C4-2B (cell line): Measurements from ENCODE around the gene TMPRSS6.
A peak's percentile ranks its signal among the peaks of the same experiment; 100 is the strongest.

Source experiments
- H3K27ac ChIP-seq: fragments of 450-650 bp; 2 replicates; pipeline ENCODE4 v1.5.1; 2017
- ZFX ChIP-seq: fragments of 450-650 bp; IDR thresholded peaks from 2 replicates; pipeline ENCODE4 v1.6.1; 2017
- TF ChIP-seq, protein P1 (sequence below): fragments of 450-650 bp; conservative IDR thresholded peaks from 2 replicates; pipeline ENCODE4 v1.5.1; 2017; ENCODE audit warnings: mild to moderate bottlenecking

TMPRSS6 gene

DNA sequence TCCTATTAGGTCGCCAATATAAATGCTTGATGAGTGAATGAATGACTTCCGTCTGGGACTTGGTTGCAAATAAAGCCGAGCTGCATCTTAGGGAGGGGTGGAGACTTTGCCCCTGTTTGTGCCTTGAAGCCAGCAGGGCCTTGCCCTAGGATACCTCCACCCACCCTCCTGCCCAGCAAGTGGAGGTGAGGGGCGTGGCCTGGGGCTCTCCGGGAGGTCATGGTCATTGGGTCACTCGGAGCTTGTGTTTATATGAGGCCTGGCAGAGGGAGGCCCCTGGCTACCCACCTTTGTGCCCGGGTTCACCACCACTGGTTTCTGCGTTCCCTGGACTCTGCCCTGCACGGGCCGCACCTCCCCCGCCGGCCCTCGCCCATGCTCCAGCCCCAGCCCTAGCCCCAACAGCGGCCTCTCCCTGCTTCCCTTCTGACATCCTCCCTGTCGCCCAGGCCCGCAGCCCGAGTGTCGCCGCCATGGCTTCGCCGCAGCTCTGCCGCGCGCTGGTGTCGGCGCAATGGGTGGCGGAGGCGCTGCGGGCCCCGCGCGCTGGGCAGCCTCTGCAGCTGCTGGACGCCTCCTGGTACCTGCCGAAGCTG is 85.7 kb downstream of the TMPRSS6 start:
- H3K27ac ChIP-seq: no peak overlapping the region

DNA sequence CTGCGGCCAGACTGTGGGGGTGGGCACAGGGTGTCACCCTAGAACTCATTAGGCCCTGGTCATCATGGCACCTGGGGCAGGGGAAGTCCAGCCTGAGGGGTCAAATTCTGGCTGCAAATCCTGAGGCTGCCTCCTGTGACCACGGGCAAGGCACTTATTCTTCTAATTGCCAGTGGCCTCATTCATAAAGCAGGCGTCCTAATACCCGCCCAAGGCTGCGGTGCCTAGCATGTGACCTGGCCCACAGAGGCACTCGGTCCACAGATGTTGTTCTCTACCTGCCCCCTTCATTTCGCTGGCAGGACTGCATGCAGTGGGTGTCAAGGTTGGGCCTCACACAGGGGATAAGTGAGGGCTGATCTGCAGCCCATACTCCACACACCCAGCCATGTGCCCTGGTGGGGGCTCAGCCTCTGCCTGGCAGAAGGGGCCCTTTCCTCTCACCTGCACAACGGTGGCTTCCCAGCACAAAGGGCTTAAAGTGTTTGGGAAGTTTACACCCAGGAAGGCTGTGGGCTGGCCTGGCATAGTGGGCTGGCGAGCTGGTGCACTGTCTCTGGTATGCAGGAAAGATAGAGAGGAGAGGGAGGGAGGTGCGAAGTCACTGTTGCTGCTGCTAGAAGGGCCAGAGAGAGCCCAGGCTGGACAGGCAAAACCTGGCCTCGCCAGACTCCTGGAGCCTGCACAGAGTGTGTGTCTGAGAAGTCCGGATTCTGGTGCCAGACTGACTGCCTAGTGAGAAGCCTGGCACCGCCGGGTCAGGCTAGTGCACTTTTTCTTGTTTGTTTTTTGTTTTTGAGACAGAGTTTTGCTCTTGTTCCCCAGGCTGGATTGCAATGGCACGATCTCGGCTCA is 86.8 kb downstream of the TMPRSS6 start:
- TF ChIP-seq, protein P1, sequence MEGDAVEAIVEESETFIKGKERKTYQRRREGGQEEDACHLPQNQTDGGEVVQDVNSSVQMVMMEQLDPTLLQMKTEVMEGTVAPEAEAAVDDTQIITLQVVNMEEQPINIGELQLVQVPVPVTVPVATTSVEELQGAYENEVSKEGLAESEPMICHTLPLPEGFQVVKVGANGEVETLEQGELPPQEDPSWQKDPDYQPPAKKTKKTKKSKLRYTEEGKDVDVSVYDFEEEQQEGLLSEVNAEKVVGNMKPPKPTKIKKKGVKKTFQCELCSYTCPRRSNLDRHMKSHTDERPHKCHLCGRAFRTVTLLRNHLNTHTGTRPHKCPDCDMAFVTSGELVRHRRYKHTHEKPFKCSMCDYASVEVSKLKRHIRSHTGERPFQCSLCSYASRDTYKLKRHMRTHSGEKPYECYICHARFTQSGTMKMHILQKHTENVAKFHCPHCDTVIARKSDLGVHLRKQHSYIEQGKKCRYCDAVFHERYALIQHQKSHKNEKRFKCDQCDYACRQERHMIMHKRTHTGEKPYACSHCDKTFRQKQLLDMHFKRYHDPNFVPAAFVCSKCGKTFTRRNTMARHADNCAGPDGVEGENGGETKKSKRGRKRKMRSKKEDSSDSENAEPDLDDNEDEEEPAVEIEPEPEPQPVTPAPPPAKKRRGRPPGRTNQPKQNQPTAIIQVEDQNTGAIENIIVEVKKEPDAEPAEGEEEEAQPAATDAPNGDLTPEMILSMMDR: no peak
- no peak for TF ChIP-seq ZFX
- no peak overlapping the region for H3K27ac ChIP-seq

More for the DNA sequence above, 85.7 kb downstream of the TMPRSS6 start:
- no peak for TF ChIP-seq ZFX
- TF ChIP-seq, protein P1: no peak

DNA sequence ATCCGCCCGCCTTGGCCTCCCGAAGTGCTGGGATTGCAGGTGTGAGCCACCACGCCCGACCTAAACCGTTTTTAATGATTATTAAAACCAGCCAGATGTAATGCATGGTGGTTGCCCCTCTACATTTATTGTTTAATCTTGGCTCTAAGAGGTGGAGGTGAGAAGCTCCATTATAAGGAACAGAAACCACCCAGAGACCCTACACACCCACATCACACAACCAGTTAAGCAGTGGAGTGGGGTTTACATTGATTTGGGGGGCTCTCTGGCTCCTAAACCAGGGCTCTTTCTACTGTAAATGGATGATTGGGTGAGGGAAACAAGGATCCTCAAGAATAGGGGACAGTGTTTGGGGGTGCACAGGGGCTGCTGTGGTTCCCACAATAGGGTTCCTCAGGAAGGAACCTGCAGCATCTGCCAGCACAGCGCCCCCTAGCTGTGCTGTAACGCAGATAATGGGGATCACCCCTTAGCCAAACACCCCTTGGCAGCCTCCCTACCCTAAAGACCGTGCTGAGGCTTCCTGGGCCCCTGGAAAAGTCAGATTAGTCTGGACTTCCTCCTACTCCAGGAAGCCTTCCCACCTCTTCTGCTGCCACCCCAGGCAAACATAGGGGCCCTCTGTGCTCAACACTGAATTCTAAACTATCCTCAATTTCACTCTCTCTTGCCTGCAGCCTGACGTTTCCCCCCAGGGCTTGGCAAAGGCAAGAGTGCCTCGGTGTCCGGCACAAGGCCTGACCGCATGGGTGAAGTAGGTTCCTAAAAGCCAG is 87.6 kb downstream of the TMPRSS6 start:
- TF ChIP-seq, protein P1: peak; percentile 87
- no peak for TF ChIP-seq ZFX
- H3K27ac ChIP-seq: no peak overlapping the region

DNA sequence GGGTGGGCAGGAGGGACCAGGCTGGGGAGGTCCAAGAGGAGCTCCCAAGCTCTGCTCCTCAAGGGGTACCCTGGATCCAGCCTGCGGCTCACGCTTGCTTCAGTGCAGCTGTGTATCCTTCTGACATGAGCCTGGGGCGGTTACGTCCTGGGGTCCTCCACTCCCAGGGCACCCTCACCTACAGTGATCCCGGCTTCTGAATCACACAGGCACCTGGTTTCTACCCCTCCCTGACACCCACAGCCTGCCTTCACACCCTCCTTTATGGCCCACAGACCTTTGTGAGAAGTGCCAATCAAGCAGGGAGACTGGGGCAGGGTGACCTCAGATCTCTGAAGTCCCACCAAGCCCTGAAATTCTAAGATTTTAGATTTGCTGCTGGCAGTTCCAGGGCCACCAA is 88.5 kb downstream of the TMPRSS6 start:
- no peak overlapping the region; the same call in 1 of the 2 replicates for H3K27ac ChIP-seq
- TF ChIP-seq, protein P1: no peak
- no peak for TF ChIP-seq ZFX

DNA sequence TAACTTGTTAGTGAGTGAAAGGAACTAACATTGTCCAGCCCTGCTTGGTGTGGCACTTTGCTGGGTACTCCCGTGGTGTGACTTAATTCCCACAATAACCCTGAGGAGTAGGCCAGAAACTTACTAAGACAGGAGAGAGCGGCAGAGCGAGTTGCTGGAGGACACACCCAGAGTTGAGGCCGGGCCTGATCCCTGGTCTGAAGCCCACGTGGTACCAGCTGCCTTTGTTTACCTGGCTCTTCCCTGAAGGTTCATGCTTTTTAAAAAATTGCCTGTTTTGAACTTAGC is 89.4 kb downstream of the TMPRSS6 start:
- H3K27ac ChIP-seq: peak overlapping the region; percentile 91
- TF ChIP-seq, protein P1: no peak
- TF ChIP-seq ZFX: peak; percentile 58; the same call in 1 of the 2 replicates

DNA sequence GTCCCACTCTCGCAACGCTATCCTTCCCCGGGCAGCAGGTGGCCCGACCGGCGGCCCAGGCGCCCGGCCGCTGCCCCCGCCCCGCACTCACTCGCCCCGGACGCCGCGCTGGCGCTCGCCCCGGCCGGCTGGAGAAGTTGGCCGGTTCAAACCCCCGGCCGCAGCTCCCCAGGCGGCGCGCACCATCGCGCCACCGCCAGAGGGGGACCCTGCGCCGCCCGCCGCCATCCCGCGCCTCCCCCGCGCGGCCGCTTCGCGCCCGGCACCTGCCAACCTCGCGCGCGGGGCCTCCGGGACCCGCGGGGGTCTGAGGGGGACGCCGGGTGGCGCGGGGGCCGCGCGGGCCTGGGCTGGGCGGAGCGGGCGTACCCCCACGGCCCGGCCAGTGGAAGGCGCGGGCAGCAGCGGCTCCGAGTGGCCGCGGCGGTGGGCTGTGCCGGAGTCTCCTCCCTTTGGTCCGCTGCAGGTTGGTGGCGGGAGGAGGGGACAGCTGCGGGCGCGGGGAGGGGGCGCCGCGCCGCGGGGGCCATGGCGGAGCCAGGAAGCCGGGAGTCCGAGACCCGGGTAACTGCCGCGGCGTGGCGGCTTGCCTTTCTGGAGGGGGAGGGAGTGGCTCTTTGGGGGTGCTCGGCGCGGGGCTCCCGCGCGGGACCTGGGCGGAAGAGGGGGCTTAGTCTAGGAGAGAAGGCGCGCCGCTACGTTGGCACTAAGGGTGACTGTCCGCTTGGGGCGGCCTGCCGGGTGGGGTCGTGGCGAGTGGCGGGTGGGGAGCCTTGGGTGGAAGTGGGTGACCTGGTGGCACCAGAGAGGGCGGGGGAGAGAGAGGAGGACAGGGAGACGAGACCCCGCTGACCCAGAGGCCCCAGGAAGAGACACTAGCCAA is 90.0 kb downstream of the TMPRSS6 start, which contains the start of the genes MPST and TST:
MPST (plus strand) TSS at position 434 of the 883 bp plus-strand sequence; CDS start at position 529, 95 bp downstream.
TST (minus strand) TSS at position 139 of the 883 bp plus-strand sequence. CDS start 715 bp downstream, outside the sequence.
- peak within 1 kb of the TSS; percentile 91 for H3K27ac ChIP-seq
- TF ChIP-seq, protein P1: no peak
- TF ChIP-seq ZFX: no peak
